Adipose tissue (tissue), 3 donors: Measurements from ENCODE around the gene SLC24A3. TPM values are rescaled to one million over a fixed set of nuclear protein-coding genes. Genes with fewer than 3 reads are reported as not detected.

Source experiments
- H3K27ac ChIP-seq: one replicate; pipeline ENCODE4 v1.5.1; 2013; ENCODE audit warnings: low read depth, low read length
- WGBS, 3 donors: extraction: QIAGEN DNeasy Blood & Tissue Kit; methylation state at CpG; one replicate each; pipeline ENCODE4 v1.1.7; 2013; 5-methylcytosine and 5-hydroxymethylcytosine counted together
- polyA plus RNA-seq, 3 donors: library from polyadenylated mRNA; stranded (reverse); fragments of 200-250 nt; gene quantifications; one replicate each; pipeline ENCODE4 v1.2.3, GENCODE V29; 2013
- donor health status: healthy with polysubstance abuse.
- donor health status: Bipolar disorder and iron deficiency.
- donor health status: healthy.

The SLC24A3 gene
- polyA plus RNA-seq, 3 donors, result 0.86 to 11.5 (median 6.5) TPM

DNA sequence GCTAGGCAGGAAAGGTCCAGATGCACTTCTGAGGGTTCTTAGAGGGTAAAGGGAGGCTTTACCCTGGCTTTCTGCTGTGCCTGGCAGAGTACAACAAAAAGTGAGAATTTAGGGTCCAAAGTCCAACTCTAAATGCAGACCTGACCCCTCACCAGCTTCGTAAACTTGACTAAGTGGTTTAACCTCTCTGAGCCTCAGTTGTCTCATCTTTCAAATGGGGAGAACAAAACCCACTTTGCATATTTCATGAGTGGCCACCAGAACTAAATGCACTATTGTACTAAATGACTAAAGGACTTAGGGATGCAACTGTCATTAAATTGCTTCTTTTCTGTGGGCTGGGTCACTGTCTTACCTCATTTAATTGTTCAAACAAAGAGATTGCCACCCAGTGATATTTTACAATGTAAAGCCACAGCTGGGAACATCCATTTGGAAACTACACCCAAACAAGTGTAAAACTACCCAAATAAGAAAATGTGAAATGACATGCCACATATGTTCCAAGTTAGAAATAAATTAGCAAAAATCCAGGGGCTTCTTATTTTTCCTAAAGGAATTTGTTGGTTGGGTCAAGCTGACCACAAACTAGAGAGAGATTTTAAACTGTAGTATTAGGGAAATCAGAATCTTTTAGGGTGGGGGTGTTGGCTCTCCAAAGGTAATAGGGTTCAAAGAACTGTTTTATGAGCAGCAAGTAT, 497.3 kb downstream of the SLC24A3 start:
- no peak overlapping the region for H3K27ac ChIP-seq
- WGBS, 3 donors, result 50 to 94% (median 86%) methylated on average over 1 of the region's 1 CpG

DNA sequence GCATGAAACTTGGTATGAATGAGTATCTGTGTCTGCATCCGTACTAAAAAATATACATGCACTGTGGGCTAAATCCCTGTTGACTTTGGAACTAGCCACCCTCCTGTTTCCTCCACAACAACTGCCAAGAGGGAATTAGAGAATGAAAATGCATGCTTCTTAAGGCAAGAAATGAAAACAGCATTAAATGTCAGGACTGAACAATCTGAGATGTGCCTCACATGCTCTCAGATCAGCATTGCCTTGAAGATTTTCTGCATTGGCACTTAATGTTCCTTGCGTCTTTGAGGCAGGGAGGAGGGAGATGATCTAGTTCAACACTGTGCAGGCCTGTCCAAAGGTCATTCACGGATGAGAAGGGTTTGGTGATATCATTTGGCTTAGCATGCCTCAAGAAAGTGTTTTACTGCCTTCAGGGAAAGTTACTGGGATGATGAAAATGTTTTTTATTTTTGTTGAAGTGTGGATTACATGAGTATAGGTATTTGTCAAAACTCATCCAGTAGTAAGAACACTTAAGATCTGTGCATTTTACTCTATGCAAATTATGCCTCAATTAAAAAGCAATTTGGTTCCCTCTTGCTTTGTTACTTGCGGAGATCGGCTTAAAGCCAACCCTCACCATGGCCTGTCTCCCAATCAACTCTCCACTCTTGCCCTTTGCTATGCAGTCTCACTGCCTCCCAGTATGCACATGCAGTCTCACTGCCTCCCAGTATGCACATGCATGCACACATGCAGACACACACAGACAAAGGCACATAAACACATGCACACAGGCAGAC, 498.1 kb downstream of the SLC24A3 start:
- WGBS, 3 donors, result 56 to 69% (median 65%) methylated on average over 5 of the region's 5 CpGs
- H3K27ac ChIP-seq, result no peak overlapping the region

GRCh38 chr20:19711126-19711525, 498.7 kb downstream of the SLC24A3 start:
- WGBS, 3 donors, result 88 to 90% (median 88%) methylated on average over 11 of the region's 11 CpGs
- H3K27ac ChIP-seq, result no peak overlapping the region

DNA sequence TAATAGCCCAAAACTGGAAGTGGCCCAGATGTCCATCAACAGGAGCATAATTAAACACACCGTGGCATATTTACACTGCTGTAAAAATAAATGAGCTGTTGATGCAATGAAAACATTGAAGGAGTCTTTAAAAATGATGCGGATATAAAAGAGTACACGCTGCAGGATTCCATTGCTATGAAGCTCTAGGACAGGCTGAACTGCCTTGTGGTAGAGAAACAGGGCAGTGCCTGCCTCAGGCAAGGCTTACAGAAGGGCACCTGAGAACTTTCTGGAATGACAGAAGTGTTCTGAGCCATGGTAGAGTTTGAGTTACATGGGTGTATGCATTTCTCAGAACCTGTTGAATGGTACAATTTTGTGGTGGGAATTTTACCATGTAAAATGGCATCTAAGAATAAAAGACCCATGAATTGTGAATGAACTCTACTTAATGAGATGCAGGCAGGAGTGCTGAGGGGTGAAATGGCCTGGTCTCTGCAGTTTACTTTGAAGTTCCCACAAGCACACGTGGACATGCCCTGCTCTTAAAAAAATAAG, 500.3 kb downstream of the SLC24A3 start:
- WGBS, 3 donors, result 46 to 87% (median 84%) methylated on average over 4 of the region's 4 CpGs
- no peak overlapping the region for H3K27ac ChIP-seq

DNA sequence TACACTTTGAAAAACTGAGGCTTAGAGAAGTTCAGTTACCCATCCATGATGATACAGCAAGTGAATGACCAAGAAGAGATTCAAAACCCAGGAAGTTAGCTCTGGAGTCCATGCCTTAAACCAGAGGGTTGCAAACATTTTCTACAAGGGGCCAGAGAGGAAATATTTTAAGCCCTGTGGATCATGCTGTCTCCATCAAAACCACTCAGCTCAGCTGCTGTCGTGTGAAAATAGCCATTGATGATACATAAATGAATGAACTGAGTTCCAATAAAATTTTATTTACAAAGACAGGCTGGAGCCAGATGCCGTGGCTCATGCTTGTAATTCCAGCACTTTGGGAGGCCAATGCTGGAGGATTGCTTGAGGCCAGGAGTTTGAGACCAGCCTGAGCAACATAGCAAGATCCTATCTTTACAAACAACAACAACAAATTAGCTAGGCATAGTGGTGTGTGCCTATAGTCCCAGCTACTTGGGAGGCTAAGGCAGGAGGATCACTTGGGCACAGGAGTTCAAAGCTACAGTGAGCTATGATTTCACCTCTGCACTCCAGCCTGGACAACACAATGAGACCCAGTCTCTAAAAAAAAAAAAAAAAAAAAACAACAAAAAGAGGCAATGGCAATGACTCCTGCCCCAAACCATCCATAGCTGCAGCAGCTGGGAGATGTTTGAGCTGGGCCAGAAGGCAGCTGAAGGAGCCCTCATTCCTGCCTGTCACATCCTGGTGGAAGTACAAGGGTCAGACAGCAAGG, 501.6 kb downstream of the SLC24A3 start:
- H3K27ac ChIP-seq, result no peak overlapping the region
- 73 to 93% (median 91%) methylated on average over 2 of the region's 2 CpGs for WGBS, 3 donors

GRCh38 chr20:19714579-19714840, 502.1 kb downstream of the SLC24A3 start:
- WGBS, 3 donors, result 66 to 88% (median 77%) methylated on average over 1 of the region's 1 CpG
- no peak overlapping the region for H3K27ac ChIP-seq

DNA sequence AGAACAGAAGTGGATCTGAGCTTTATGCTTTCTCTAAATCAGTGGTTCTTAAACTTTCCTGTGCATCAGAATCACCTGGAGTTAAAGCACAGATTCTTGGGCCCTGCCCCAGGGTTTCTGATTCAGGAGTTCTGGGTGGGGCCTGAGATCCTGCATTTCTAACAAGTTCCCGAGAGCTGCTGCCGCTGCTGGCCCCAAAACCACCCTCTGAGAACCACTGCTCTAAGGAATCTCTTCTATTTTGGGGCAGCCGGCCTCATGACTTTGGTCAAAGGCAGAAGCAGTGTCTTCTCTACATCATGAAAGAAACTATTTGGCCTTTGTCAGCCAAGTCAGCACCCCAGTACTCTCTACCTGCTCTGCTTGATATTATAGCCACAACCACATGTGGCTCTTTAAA, 503.5 kb downstream of the SLC24A3 start:
- WGBS, 3 donors, result 97 to 98% (median 97%) methylated on average over 3 of the region's 3 CpGs

GRCh38 chr20:19718880-19719279, 506.4 kb downstream of the SLC24A3 start:
- no peak overlapping the region for H3K27ac ChIP-seq
- WGBS, 3 donors, result 69 to 86% (median 85%) methylated on average over 3 of the region's 3 CpGs

More for the DNA sequence above, 503.5 kb downstream of the SLC24A3 start:
- H3K27ac ChIP-seq, result no peak overlapping the region

DNA sequence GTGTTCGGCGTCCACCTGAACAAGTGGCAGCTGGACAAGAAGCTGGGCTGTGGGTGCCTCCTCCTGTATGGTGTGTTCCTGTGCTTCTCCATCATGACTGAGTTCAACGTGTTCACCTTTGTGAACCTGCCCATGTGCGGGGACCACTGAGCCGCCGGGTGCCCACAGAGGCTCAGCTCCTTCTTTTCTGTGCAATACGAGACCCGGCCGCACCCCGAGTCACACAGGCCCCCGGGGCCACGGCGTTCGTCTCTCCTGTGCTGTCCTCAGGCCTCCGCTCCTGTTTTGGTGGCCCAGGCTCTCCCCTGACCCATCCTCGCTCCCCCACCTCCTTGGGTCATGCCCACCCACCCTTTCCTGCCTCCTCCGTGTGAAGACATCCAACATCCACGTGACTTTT, 508.5 kb downstream of the SLC24A3 start:
- 88 to 93% (median 88%) methylated on average over 18 of the region's 18 CpGs for WGBS, 3 donors
- no peak overlapping the region for H3K27ac ChIP-seq

- no peak overlapping the region for H3K27ac ChIP-seq
- WGBS, 3 donors, result 75 to 94% (median 93%) methylated on average over 4 of the region's 4 CpGs
Observed at GRCh38 chr20:19723051-19723450, 510.6 kb downstream of the SLC24A3 start.

- no peak overlapping the region for H3K27ac ChIP-seq
- 83 to 90% (median 87%) methylated on average over 11 of the region's 11 CpGs for WGBS, 3 donors
Observed at GRCh38 chr20:19723813-19724430, 511.5 kb downstream of the SLC24A3 start.

- whole genome bisulfite sequencing, 3 donors, result 86 to 89% (median 86%) methylated on average over 4 of the region's 4 CpGs
- H3K27ac ChIP-seq, result no peak overlapping the region
Observed at GRCh38 chr20:19725373-19725772, 512.9 kb downstream of the SLC24A3 start.

- 56 to 86% (median 79%) methylated on average over 1 of the region's 1 CpG for WGBS, 3 donors
- H3K27ac ChIP-seq, result no peak overlapping the region
Observed at GRCh38 chr20:19725814-19726525, 513.5 kb downstream of the SLC24A3 start.

DNA sequence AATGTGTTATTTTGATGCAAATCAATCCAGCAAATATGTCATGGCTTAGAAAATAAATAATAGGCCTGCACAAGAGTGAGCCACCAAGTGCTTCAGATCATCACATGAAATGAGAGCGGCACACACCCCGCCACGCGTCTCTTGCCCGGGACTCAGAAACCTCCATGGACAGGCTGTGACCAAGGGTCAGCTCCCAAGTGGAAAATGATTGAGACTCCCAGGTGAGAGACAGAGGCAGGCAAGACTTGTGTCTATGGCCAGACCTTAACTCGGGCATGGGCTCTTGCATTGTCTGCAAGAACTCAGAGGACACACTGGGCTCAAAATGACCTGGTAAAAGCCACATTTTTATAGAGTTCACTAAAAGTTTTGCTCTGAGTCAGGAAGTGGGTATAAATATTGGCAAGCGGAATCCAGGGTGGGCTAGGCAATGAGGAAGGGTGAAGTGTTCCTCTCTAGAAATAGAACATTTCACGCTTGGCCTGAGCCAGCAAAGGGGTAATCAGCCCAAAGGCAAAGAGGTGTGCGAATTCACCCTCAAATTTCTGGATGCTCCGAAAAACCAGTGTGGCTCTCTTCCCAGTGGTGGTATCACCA, 514.9 kb downstream of the SLC24A3 start:
- WGBS, 3 donors, result 91 to 92% (median 92%) methylated on average over 10 of the region's 10 CpGs
- no peak overlapping the region for H3K27ac ChIP-seq

- H3K27ac ChIP-seq, result no peak overlapping the region
- WGBS, 3 donors, result 83 to 93% (median 90%) methylated on average over 4 of the region's 4 CpGs
Observed at GRCh38 chr20:19729672-19730071, 517.2 kb downstream of the SLC24A3 start.

DNA sequence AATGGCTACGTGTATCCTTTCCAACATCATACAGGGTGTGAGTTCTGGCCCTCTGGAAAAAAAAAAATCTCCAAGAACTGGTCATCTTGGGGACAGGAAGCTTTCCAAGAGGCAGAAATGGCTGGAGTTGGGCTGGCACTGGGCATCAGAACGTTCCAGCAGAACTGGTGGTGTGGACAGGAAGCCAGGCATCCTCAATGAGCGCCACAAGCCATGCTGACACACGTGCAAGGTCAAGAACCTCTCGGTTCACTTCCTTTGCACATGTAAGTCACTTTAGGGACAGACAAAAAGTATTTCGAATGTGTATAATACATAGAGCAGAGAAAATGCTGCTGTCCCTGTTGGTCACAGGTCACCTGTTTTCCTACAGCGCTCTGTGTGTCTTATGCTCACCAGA, 518.3 kb downstream of the SLC24A3 start:
- no peak overlapping the region for H3K27ac ChIP-seq
- 61 to 70% (median 63%) methylated on average over 7 of the region's 7 CpGs for WGBS, 3 donors

DNA sequence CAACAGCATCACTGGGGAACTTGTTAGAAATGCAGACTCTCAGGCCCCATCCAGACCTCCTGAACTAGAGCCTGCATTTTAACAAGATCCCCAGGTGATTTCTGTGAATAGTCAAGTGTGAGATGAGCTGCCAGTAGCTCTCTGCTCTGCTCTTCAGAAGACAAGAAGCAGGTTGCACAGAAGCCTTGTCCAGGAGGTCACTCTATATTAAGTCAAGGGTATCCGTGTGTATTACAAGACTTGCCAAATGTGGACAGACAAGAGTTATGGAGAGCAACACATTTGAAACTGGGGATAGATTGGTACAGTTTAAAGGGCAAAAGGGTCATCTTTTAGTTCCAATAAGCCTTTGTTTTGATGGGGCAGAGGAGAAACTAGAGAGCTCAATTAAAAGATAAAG, 522.4 kb downstream of the SLC24A3 start:
- 84 to 89% (median 84%) methylated on average over 1 of the region's 1 CpG for WGBS, 3 donors

DNA sequence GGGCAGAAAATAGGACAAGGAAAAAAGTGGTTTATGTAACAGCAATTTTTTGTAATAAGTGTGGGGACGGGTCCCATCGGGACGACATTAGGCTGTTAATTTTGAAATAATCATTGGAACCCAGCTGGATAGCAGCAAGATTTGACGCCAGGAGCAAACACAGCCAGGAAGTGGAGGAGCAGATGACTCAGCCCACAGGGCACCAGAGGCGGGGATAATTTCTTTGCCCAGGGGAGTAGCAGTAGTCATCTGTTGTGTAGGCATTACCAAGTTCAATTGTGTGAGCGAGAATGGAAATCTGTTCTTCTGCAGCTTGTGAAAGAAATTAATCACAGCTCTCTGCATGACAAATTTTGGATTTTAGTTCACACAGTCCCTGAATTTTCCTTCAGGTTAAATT, 523.0 kb downstream of the SLC24A3 start:
- 3 to 53% (median 5%) methylated on average over 6 of the region's 6 CpGs for WGBS, 3 donors
- H3K27ac ChIP-seq, result no peak overlapping the region

More for the DNA sequence above, 522.4 kb downstream of the SLC24A3 start:
- no peak overlapping the region for H3K27ac ChIP-seq
